Ishikawa (cell line): Measurements from ENCODE around the gene JARID2.

Experiments used
- CREB1 ChIP-seq: IDR thresholded peaks from 2 replicates; pipeline ENCODE4 v1.6.1; 2012; ENCODE audit warnings: low read depth
- REST ChIP-seq: IDR thresholded peaks from 2 replicates; pipeline ENCODE4 v1.6.1; 2012; ENCODE audit warnings: low read depth, mild to moderate bottlenecking
- TAF1 ChIP-seq: IDR thresholded peaks from 2 replicates; pipeline ENCODE4 v1.6.1; 2012; ENCODE audit warnings: low read depth, mild to moderate bottlenecking
- YY1 ChIP-seq: IDR thresholded peaks from 2 replicates; pipeline ENCODE4 v1.6.1; 2012; ENCODE audit warnings: low read depth
- TF ChIP-seq, protein P1 (sequence below): IDR thresholded peaks from 2 replicates; pipeline ENCODE4 v1.6.1; 2012

GRCh38 chr6:15444881-15445280 lies 199.0 kb downstream of the JARID2 start:
- TF ChIP-seq, protein P1, sequence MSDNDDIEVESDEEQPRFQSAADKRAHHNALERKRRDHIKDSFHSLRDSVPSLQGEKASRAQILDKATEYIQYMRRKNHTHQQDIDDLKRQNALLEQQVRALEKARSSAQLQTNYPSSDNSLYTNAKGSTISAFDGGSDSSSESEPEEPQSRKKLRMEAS = no peak
- TF ChIP-seq TAF1 (no peak), YY1 (no peak), CREB1 (no peak), REST (no peak)
